Stimulated activated CD4-positive, alpha-beta T cell treated with anti-CD3 and anti-CD28 coated beads, Interleukin-12 subunit alpha, Interleukin-12 subunit beta, amount 100 ng/mL, for 24 hours (primary cell): ENCODE data around the gene PSD.
A peak's percentile ranks its signal among the peaks of the same experiment; 100 is the strongest.
"Not testable (repeated sequence)": the region's sequence is repeated elsewhere in the genome, so short reads cannot be mapped to it uniquely, and the experiment has no call there.

ENCODE experiments used
- DNase-seq, 2 experiments: peaks; one replicate each; pipeline ENCODE4 v3.0.0-alpha.2; 2020; ENCODE audit warnings: low read depth in 2 of 2

The PSD gene

DNA sequence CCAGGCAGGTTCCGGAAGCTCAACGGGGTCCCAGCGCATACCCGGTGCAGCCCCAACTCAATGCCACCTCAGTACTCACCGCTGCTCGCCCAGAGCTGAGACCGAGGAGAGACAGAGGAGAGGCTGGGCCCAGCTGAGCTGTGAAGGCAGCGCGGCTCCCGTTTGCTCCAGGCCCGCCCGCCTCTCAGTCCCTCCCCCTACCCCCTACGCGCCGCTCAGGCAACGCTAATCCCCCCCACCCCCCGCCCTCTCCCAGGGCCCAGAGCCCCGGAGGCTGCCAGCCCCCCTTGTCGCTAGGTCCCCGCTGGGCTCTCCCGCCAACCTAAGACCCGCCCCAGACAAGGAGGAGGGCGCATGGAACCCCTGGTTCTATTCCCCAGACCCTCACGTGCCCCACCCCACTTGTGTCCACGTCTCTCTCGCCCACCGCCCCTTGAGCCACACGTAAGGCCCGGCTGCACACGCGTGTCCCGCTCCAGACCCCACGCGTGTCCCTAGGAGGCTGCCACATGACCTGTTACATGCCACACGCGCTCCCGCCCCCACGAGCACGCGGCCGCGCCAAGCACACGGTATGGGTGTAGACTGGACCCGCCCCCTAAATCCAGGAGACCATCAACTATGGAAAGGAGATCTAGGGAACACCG, at the start of gene PSD:
TSS of gene PSD (minus strand) at position 164 of the 647 bp plus-strand sequence. CDS start 1,747 bp downstream, outside the sequence.
- DNase-seq = no peak

DNA sequence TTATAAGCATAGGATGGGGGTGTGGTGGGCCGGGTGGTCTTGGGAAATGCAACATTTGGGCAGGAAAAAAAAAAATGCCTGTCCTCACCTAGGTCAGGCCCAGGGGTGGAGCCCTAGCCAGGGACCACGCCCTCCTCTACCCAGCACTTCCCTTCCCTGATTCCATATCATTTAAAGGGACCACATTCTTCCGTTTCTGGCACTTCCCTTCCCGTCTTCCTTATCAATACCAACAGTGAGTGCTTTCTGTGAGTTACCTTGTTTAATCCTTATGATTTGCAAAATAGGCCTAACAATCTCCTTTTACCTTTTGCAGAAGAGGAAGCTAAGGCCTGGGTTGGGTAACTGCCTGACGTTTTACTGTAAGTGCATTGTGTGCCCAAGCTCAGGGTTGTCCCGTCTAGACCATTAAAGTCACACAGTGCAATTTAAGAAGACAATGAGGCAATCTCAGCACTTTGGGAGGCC, 49.4 kb upstream of the PSD start:
- no peak for DNase-seq

DNA sequence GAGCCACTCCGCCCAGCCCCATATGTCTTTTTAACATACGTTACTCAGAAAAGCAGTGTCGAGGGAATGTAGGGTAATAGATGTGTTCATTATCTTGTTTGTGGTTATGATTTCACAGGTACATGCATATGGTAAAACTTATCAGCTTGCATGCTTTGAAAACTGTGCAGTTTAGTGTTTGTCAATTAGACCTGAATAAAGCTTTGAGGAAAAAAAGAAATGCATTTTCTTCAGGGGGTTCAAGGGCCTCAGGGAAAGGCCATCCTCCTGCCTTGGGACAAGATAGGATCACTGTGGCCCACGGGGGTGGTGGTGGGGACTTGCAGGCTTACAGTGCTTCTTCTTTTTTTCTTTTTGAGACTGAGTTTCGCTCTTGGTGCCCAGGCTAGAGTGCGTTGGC, 48.7 kb upstream of the PSD start:
- no peak for DNase-seq

GRCh38 chr10:102465466-102465865, 46.9 kb upstream of the PSD start:
- DNase-seq = no peak

GRCh38 chr10:102463983-102464382, 45.4 kb upstream of the PSD start:
- no peak for DNase-seq

- no peak for DNase-seq
These were observed 44.0 kb upstream of the PSD start for GRCh38 chr10:102462512-102463054.

DNA sequence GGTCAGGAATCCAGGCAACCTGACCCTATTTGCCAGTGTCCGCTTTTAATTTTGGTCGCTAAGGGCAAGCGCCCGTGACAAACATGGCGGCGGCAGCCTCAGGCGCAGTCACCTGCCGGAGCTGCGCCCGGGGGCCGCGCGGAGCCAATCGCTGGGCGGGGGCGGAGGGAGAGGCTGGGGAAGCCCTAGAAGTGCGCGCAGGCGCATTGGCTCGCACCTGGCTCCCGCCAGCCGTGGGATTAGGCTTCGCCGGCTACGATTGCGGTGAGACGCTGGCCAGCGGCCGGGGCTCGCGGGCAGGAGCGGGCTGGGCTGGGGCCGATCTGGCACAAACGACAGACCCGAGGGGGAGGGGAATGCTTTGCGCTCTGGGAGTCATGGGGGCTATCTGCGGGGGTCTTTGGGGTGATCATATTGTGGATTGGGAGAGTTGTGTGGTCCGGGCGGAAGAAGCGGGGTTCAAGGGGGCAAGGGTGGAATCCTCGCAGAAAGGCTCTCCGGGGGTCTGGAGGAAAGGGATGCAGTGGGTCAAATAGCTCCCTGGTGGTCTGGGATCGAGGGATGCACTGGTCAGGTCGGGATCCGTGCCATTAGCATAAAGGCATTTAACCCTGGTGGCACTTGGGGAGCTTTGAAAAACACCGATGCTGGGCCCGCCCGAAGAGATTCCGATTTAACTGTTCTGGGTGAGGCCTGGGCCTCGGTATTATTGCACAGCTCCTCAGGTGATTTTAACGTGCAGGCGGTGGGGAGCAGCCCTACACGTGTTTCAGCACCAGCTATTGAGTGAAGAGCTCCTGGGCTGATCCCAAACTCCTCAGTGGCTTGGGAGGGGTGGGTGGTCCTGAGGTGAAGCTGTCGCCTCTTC, 42.8 kb upstream of the PSD start:
- peak; percentile 84 to 91 for DNase-seq

- no peak for DNase-seq
These were observed 42.2 kb upstream of the PSD start for GRCh38 chr10:102460836-102461186.

GRCh38 chr10:102458656-102459055, 40.1 kb upstream of the PSD start:
- DNase-seq = no peak

- no peak for DNase-seq
These were observed 39.1 kb upstream of the PSD start for GRCh38 chr10:102457591-102458150.

GRCh38 chr10:102455893-102456471, 37.4 kb upstream of the PSD start:
- DNase-seq = no peak

DNA sequence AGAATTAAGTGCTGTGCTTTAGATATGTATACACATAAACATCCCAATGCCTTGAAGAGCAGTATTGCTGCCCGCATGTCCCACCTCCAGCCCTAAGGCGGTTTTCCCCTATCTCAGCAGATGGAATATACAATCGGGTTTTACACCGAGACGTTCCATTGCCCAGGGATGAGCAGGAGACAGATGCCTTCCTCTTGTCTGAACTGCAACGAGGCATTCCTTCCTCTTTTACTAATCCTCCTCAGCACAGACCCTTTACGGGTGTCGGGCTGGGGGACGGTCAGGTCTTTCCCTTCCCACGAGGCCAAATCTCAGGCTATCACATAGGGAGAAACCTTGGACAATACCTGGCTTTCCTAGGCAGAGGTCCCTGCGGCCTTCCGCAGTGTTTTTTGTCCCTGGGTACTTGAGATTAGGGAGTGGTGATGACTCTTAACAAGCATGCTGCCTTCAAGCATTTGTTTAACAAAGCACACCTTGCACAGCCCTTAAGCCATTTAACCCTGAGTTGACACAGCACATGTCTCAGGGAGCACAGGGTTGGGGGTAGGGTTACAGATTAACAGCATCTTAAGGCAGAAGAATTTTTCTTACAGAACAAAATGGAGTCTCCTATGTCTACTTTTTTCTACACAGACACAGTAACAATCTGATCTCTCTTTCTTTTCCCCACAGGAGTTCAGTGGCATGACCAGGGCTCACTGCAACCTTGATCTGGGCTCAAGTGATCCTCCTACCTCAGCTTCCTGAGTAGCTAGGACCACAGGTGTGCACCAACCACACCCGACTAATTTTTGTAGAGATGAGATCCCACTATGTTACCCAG, 36.3 kb upstream of the PSD start:
- DNase-seq = not testable (repeated sequence)

- no peak for DNase-seq
These were observed 34.9 kb upstream of the PSD start for GRCh38 chr10:102453502-102453901.

GRCh38 chr10:102452672-102453340, 34.2 kb upstream of the PSD start:
- DNase-seq = peak; percentile 40 to 77

GRCh38 chr10:102451105-102451969, 32.8 kb upstream of the PSD start, which contains the start of gene C10orf95:
Gene C10orf95 (minus strand): TSS chr10:102451543. CDS start chr10:102451093, 450 bp downstream.
- no peak for DNase-seq

DNA sequence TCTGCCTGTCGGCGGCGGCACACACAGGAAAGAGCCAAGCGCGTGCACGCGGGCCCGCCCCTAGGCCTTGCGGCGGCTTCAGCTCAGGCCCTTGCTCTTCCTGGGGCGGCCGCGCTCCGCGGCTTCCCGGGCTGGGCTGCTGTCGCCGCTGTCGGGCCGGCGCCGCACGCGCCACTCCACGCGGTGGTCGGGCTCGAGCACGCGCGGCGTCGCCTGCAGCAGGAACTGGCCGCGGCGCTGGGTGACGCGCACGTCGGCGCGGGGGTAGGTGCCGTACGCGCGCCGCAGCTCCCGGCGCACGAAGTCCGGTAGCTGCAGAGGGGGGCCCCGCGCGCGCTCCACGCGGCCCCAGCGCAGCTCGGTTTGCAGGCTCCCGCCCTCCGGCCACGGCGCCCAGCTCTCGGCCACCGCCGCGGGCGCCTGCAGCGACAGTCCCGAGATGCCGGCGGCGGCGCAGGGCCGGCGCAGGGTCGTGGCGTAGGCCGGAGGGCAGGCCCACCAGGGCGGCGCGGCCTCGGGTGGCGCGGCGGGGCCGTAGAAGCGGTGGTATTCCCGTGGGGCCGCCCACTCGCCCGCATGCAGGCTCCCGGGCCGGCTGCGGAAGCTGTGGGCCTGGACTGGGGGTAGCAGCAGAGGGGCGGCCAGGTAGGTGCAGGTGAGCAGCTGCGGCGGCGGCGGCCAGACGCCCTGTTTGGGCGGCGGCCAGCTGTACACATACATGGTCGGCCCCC, 32.0 kb upstream of the PSD start:
- peak; percentile 68 to 69 for DNase-seq

GRCh38 chr10:102450124-102450373, 31.5 kb upstream of the PSD start:
- DNase-seq = no peak

DNA sequence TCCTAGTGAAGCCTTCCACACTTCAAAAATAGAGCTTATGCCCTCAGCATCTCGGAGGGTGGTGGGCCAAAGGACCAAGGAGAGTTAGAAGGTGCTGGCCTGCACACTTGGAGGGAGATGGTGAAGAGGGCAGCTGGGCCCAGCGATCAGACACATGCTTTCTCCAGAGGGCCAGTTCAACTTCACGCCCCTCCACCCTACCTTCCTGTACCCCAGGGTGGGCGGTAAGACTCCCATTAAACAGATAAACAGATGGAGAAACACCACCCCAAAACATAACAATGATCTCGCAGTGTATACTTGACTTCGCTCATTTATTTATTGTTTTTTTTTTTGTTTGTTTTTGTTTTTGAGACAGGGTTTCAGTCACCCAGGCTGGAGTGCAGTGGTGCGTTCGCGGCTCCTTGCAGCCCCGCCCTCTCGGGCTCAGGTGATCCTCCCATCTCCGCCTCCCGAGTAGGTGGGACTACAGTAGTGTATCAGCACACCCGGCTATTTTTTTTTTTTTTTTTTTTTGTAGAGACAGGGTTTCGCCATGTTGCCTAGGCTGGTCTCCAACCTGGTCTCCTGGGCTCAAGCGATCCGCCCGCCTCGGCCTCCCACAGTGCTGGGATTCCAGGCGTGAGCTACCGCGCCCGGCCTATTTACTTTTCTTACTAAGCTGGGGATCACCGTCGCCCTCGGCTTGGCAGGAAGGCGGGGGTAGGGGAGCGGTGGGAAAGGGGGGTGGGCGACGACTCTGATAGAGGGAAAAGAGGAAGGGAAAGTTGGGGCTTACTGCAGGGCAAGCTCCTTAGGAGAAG, 30.9 kb upstream of the PSD start:
- peak; percentile 59 to 83 for DNase-seq
